Stimulated activated naive CD8-positive, alpha-beta T cell treated with anti-CD3 and anti-CD28 coated beads, Interleukin-15, Interleukin-2, amounts not matched to agents 100 ng/mL and 50 ng/mL, for 24 hours (primary cell): Measurements from ENCODE around the gene HMGCS1.

Experiments used
- H3K27ac Mint-ChIP-seq: one replicate; pipeline ENCODE4 v1.8.0; 2021; ENCODE audit warnings: mild to moderate bottlenecking, mixed read lengths
- H3K27me3 Mint-ChIP-seq: one replicate; pipeline ENCODE4 v1.8.0; 2021; ENCODE audit warnings: mixed read lengths
- H3K36me3 Mint-ChIP-seq: one replicate; pipeline ENCODE4 v1.8.0; 2021; ENCODE audit warnings: low read depth, mixed read lengths
- H3K4me1 Mint-ChIP-seq: one replicate; pipeline ENCODE4 v1.8.0; 2021; ENCODE audit warnings: low read depth, mixed read lengths
- H3K4me3 Mint-ChIP-seq: one replicate; pipeline ENCODE4 v1.8.0; 2021; ENCODE audit warnings: mild to moderate bottlenecking, mixed read lengths
- H3K9me3 Mint-ChIP-seq: one replicate; pipeline ENCODE4 v1.8.0; 2021; ENCODE audit warnings: mixed read lengths

HMGCS1 gene

GRCh38 chr5:43301653-43302091 lies 11.5 kb downstream of the HMGCS1 start:
- Mint-ChIP-seq H3K9me3 (no peaks in the 10 kb centered on the region), H3K4me3 (no peak overlapping the region), H3K4me1 (peaks cover 48% of the 10 kb centered on the region), H3K27me3 (no peaks in the 10 kb centered on the region), H3K36me3 (peaks cover 66% of the 10 kb centered on the region), H3K27ac (no peak overlapping the region)

GRCh38 chr5:43300112-43300511 lies 13.1 kb downstream of the HMGCS1 start:
- Mint-ChIP-seq H3K4me3 (no peak overlapping the region), H3K4me1 (peaks cover 36% of the 10 kb centered on the region), H3K36me3 (peaks cover 76% of the 10 kb centered on the region), H3K27ac (no peak overlapping the region), H3K27me3 (no peaks in the 10 kb centered on the region), H3K9me3 (no peaks in the 10 kb centered on the region)

- Mint-ChIP-seq H3K27ac (no peak overlapping the region), H3K27me3 (no peaks in the 10 kb centered on the region), H3K4me1 (peaks cover 20% of the 10 kb centered on the region), H3K4me3 (no peak overlapping the region), H3K9me3 (no peaks in the 10 kb centered on the region), H3K36me3 (peaks cover 78% of the 10 kb centered on the region)
These were observed 14.8 kb downstream of the HMGCS1 start for GRCh38 chr5:43298443-43298842.

GRCh38 chr5:43296835-43297234 lies 16.4 kb downstream of the HMGCS1 start:
- peaks cover 75% of the 10 kb centered on the region for H3K36me3 Mint-ChIP-seq

DNA sequence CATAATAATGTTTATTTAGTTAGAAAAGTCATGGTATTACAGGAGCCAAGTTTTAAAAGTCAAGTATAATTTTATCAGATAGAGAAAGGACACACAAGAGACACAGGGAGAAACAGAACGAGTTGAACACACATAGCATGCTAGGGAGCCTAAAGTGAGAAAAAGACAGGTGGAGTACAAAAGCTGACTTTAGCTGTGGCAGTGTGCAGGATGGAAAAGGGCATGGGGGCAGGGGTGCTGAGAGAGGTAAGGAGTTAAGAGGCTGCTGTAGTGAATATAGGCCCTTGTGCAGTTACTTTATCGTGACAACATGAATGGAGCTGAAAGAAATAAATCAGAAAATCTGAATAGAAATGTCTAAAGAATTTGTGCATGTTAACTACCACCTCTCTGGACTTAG lies 18.0 kb downstream of the HMGCS1 start:
- Mint-ChIP-seq H3K9me3 (no peaks in the 10 kb centered on the region), H3K27me3 (no peaks in the 10 kb centered on the region), H3K27ac (no peak overlapping the region), H3K4me1 (no peaks in the 10 kb centered on the region), H3K36me3 (peaks cover 77% of the 10 kb centered on the region), H3K4me3 (no peak overlapping the region)

More at GRCh38 chr5:43296835-43297234, 16.4 kb downstream of the HMGCS1 start:
- peaks cover 4% of the 10 kb centered on the region for H3K4me1 Mint-ChIP-seq
- H3K9me3 Mint-ChIP-seq = no peaks in the 10 kb centered on the region
- H3K4me3 Mint-ChIP-seq = no peak overlapping the region
- H3K27ac Mint-ChIP-seq = no peak overlapping the region
- H3K27me3 Mint-ChIP-seq = no peaks in the 10 kb centered on the region

- peaks cover 85% of the 10 kb centered on the region for H3K36me3 Mint-ChIP-seq
- no peaks in the 10 kb centered on the region for H3K27me3 Mint-ChIP-seq
These were observed 19.0 kb downstream of the HMGCS1 start for GRCh38 chr5:43294226-43294625.

GRCh38 chr5:43290726-43291125 lies 22.5 kb downstream of the HMGCS1 start:
- no peak overlapping the region for H3K27ac Mint-ChIP-seq
- no peaks in the 10 kb centered on the region for H3K9me3 Mint-ChIP-seq
- no peaks in the 10 kb centered on the region for H3K4me1 Mint-ChIP-seq
- no peak overlapping the region for H3K4me3 Mint-ChIP-seq
- H3K27me3 Mint-ChIP-seq = no peaks in the 10 kb centered on the region
- peaks cover 81% of the 10 kb centered on the region for H3K36me3 Mint-ChIP-seq

More at GRCh38 chr5:43294226-43294625, 19.0 kb downstream of the HMGCS1 start:
- Mint-ChIP-seq H3K9me3 (no peaks in the 10 kb centered on the region), H3K4me1 (no peaks in the 10 kb centered on the region), H3K27ac (no peak overlapping the region), H3K4me3 (no peak overlapping the region)

DNA sequence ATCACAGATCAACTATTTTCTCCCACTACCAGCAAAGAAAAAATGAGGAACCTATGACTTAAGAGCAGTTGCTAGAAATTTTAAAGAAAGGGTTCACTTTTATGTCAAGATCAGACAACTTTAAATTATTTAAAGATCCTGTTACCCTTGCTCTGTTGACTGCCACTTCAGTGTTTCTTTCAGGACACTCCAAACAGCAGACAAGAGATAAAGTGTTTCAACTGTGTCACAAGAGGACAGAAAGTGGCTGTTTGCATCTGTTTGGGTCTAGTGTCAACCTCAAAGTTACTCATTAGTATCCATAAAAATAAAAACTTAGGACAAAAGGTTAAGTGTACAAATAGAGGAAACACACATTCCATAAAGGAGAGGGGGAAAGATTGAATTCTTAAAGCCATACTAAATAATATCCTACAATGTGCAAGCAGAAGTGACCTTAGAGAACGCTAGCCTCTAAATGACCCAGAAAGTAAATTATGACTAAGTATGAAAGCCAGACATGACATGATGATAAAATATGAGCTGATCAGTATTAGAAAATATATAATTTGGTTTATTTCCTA lies 24.9 kb downstream of the HMGCS1 start:
- Mint-ChIP-seq H3K4me3 (no peak overlapping the region), H3K27ac (no peak overlapping the region), H3K36me3 (peaks cover 63% of the 10 kb centered on the region), H3K9me3 (no peaks in the 10 kb centered on the region), H3K4me1 (no peaks in the 10 kb centered on the region), H3K27me3 (no peaks in the 10 kb centered on the region)

DNA sequence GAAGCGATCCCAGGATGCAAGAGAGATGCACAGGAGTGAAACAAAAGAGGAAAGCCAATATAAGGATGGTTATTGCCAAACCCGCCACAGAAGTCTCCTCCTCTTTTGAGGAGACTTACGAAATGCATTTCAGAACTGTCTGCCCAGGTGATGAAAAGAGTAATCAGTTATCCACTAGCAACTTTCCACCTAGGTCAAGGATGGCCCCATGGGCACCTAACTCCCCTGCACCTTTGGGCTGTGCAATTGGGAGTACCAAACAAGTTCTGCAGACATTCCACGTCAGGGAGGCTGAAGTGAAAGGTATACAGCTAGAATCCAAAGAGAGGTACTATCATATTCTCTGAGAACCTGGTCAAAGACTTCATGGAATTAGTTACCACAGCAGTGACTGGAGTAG lies 25.7 kb downstream of the HMGCS1 start:
- no peaks in the 10 kb centered on the region for H3K4me1 Mint-ChIP-seq
- H3K9me3 Mint-ChIP-seq = no peaks in the 10 kb centered on the region
- H3K27me3 Mint-ChIP-seq = no peaks in the 10 kb centered on the region
- no peak overlapping the region for H3K27ac Mint-ChIP-seq
- H3K36me3 Mint-ChIP-seq = peaks cover 56% of the 10 kb centered on the region
- H3K4me3 Mint-ChIP-seq = no peak overlapping the region

GRCh38 chr5:43286623-43287022 lies 26.6 kb downstream of the HMGCS1 start:
- no peaks in the 10 kb centered on the region for H3K4me1 Mint-ChIP-seq
- H3K4me3 Mint-ChIP-seq = no peak overlapping the region
- peaks cover 50% of the 10 kb centered on the region for H3K36me3 Mint-ChIP-seq
- no peaks in the 10 kb centered on the region for H3K9me3 Mint-ChIP-seq
- no peaks in the 10 kb centered on the region for H3K27me3 Mint-ChIP-seq
- no peak overlapping the region for H3K27ac Mint-ChIP-seq

DNA sequence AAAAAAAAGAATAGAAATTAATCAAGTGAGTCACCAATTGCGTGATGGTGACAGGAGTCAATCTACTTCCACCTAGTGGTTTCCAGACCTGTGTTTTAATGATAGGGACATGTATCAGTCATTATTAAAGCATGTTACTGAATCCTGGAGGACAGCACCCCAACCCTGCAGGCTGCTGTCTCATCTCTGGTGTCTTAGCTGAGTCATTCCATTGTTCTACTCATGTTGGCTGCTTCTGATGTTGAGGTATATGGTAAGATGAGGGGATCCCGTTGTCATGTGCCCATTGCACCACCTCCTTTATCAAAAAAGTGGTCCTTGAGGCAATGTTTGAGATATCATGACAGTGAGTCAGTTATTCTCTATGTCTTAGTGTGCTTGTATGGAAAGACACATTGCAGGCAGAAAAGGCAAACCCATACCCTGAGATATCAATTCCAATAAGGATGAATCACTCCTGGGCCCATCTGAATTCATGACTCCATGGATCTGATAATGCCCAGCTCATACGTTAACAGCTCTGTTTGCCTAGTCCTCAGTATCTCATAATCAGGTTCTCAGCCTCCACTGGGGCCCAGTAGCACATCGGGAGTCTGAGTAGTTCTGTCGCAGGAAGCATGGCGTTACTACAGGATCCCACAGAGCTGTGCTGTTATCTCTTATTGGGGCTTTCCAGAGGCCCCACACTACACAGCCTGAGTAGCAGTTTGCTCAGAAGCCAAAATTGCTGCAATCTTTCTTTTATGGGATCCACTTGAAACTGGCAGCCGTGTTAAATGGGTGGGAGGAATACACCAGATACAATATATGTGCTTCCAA lies 31.2 kb downstream of the HMGCS1 start:
- Mint-ChIP-seq H3K36me3 (peaks cover 10% of the 10 kb centered on the region), H3K27ac (no peak overlapping the region), H3K4me3 (no peak overlapping the region)

GRCh38 chr5:43279548-43280274 lies 33.5 kb downstream of the HMGCS1 start:
- Mint-ChIP-seq H3K4me3 (no peak overlapping the region), H3K4me1 (no peaks in the 10 kb centered on the region), H3K27me3 (peaks cover 3% of the 10 kb centered on the region), H3K36me3 (no peaks in the 10 kb centered on the region), H3K9me3 (no peaks in the 10 kb centered on the region), H3K27ac (no peak overlapping the region)

More for the DNA sequence above, 31.2 kb downstream of the HMGCS1 start:
- Mint-ChIP-seq H3K9me3 (no peaks in the 10 kb centered on the region), H3K4me1 (no peaks in the 10 kb centered on the region), H3K27me3 (peaks cover 3% of the 10 kb centered on the region)

- Mint-ChIP-seq H3K4me3 (no peak overlapping the region), H3K27me3 (peaks cover 14% of the 10 kb centered on the region), H3K36me3 (no peaks in the 10 kb centered on the region), H3K9me3 (peaks cover under 1% of the 10 kb centered on the region), H3K4me1 (no peaks in the 10 kb centered on the region), H3K27ac (no peak overlapping the region)
These were observed 37.8 kb downstream of the HMGCS1 start for GRCh38 chr5:43275391-43275790.

DNA sequence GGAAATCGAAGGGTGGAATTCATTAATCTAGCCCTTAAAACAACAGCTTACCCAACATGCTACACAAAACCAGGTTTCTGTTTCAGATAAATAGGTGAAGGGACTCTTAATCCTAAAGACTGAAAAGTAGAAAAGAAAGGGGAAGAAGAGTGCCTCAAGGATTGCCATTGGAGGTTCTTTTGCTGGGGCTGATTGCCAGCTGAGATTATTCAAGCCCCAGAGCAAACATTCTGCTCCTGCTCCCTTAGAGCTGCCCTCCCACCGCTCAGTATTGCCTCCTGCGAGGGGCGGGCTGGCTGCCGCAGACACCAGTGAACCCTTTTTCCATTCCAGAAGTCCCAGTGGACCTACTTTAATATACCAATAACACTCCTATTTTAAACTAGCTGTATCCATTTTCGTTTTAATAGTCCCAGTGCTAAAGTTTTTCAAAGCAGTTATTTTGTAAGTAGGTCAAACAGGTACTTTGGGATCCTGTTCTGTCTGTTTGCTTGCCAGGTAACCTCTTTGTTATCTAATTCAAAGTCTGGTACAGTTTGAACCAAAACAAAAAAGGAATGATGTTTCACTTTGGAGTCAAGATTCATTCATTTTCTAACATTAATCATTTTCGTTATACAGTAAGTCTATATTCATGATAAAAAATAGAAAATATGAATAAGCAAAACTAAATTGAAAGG lies 38.6 kb downstream of the HMGCS1 start:
- no peaks in the 10 kb centered on the region for H3K4me1 Mint-ChIP-seq
- peaks cover 7% of the 10 kb centered on the region for H3K9me3 Mint-ChIP-seq
- peaks cover 20% of the 10 kb centered on the region for H3K27me3 Mint-ChIP-seq
- H3K27ac Mint-ChIP-seq = no peak overlapping the region
- H3K4me3 Mint-ChIP-seq = no peak overlapping the region
- no peaks in the 10 kb centered on the region for H3K36me3 Mint-ChIP-seq

GRCh38 chr5:43273552-43273951 lies 39.7 kb downstream of the HMGCS1 start:
- no peak overlapping the region for H3K4me3 Mint-ChIP-seq
- H3K27me3 Mint-ChIP-seq = peaks cover 20% of the 10 kb centered on the region
- no peaks in the 10 kb centered on the region for H3K36me3 Mint-ChIP-seq
- H3K4me1 Mint-ChIP-seq = no peaks in the 10 kb centered on the region
- no peak overlapping the region for H3K27ac Mint-ChIP-seq
- peaks cover 7% of the 10 kb centered on the region for H3K9me3 Mint-ChIP-seq
